A204.1 (cell line): ENCODE data around the gene EIF2S2.
"Not testable (repeated sequence)": the region's sequence is repeated elsewhere in the genome, so short reads cannot be mapped to it uniquely, and the experiment has no call there.

Source experiments
- FAIRE-seq: peaks from 2 replicates; lab custom pipeline; 2012; peaks lifted over from hg19 to GRCh38; lab: Jason Lieb, UNC

The EIF2S2 gene, protein sequence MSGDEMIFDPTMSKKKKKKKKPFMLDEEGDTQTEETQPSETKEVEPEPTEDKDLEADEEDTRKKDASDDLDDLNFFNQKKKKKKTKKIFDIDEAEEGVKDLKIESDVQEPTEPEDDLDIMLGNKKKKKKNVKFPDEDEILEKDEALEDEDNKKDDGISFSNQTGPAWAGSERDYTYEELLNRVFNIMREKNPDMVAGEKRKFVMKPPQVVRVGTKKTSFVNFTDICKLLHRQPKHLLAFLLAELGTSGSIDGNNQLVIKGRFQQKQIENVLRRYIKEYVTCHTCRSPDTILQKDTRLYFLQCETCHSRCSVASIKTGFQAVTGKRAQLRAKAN

DNA sequence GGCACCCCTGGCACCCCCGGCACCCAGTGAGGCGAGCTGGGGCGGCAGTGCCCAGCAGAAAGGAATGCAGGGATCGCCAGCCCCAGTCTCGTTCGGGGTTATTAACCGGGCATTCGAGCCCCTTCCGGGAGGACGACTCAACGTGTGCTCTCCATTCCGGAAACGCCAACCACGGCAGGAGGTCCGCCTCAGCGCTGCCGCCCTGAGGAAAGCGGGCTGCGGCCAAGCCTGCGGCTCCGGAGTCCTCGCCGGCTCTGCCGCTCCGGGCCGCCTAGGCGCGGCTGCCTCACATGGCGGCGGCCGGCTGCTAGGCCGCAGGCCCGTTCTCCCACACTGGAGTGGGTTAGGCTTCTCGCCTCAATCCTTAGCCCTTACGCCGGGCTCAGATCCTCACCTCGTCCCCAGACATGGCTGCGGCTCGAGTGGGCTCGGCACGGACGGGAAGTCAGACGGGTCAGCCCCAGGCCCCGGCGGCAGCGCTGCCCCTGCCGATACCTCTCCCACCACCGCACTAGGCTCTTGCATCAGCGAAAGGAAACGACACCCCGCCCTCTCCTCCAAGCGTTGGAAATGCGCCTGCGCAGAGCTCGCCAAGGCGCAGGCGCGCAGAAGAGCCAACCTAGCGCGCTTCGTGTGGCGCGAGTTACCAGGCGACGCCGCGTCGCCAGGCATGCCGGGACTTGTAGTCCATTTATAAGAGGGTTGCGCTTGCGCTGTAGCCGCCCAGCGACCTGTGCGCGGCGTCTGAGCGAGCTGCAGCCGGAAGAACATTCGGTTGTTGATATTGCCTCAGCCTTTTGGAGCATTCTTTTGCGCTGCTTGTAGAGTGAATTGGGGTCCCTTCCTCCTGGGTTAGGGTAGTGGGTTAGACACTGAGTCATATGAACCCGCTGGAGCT, at the start of gene EIF2S2:
Gene EIF2S2, minus strand, starts transcription at position 542 of the 898 bp plus-strand sequence. Its CDS starts 133 bp downstream, at position 409.
- peak; percentile 91 for FAIRE-seq

DNA sequence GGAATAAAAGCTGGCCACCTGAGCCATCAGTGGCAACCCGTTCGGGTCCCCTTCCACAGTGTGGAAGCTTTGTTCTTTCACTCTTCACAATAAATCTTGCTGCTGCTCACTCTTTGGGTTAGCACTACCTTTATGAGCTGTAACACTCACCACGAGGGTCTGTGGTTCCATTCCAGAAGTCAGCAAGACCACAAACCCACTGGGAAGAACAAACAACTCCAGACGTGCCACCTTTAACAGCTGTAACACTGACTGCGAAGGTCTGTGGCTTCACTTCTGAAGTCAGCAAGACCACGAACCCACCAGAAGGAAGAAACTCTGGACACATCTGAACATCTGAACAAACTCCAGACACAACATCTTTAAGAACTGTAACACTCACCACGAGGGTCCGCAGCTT, 45.7 kb upstream of the EIF2S2 start:
- FAIRE-seq, result not testable (repeated sequence)

DNA sequence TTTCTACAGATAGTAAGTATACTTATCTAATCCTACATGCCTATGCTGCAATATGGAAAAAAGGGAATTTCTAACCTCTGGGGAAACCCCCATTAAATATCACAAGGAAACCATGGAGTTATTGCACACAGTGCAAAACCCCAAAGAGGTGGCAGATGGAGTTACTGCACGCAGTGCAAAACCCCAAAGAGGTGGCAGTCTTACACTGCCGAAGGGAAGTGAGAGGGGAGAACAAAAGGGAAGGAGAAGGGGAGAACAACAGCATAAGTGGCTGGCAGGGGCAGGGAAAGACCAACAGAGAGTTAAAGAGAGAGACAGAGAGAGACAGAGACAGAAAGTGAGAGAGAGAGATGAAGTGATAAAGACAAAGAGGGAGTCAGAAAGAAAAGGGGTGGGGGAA, 43.8 kb upstream of the EIF2S2 start:
- no peak for FAIRE-seq

DNA sequence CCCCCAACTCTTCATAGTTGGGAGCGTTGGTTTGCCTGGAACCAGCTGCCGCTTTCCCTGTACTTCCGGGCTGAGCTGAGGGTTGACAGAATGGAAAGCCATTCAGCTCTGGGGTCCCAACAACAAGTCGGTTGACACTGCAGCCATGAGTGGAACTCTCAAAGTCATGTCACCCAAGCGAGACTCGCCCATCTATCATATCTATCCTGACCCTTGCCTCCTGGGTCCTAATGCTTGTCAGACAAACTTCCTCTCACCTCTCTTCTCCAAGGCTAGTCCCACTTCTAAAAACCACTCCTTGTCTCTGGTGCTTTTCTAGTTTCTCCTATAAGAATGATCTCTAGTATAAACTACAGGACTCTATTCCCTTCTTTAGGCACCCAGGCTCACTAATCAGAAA, 41.1 kb upstream of the EIF2S2 start:
- not testable (repeated sequence) for FAIRE-seq

DNA sequence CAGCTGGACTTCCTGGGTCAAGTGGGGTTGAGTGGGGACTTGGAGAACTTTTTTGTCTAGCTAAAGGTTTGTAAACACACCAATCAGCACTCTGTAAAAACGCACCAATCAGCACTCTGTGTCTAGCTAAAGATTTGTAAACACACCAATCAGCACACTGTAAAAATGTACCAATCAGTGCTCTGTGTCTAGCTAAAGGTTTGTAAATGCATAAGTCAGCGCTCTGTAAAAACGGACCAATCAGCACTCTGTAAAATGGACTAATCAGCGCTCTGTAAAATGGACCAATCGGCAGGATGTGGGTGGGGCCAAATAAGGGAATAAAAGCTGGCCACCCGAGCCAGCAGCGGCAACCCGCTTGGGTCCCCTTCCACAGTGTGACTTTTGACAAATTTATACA, 40.0 kb upstream of the EIF2S2 start:
- not testable (repeated sequence) for FAIRE-seq

DNA sequence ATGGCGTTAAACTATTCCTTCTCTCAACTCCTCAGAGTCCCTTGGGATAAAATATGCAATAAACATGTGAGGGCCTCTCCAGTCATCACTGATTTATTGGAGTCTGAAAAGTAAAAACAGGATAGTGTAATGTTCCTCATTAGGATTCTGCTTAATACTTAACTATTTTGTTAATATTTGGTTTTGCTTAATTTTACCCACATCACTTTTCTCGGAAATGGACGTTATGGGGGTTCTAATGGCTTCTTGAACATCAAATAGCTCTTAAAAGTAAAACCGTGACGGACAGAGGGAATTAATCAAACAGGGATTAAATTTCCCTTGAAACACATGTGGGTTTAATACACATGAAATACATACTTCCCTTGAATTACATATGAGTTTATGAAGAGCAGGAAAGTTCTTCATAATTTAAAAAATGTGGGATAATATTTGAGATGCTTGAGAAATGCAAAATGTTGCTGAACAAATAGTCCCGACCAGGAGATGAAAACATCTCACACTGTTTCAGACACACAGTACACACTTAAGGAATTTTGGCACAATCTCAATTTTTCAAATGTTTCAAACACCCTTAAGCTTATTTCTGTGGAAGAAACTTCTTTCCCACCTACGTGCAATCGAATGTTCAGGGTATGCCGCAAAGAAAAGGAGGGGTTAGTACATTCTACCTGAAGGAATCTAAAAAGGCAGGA, 38.4 kb upstream of the EIF2S2 start:
- FAIRE-seq, result no peak

DNA sequence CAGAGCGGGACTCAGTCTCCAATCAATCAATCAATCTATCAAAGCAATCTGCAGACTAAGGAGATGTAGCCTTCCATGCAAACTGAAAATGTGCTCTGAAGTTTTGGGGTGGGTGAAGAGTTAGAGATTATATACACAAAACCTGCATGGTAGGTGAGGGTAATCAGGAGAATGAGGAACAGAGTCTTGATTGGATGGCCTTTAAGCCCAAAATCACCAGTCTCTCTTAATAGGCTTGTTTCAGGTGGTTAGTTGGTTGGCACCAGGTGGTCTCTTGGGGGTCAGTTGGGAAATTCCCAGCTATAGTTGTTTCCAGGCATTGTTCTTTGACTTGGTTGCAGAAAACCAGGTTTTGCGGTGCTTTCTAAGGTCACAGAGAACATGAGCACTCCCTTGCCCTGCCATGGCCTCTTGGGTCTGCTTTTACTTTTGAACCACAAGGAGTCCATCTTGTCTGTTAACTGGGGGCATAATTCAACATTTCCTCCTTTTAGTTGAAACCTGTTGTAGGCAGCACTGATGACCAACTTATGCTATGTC, 33.3 kb upstream of the EIF2S2 start:
- no peak for FAIRE-seq

DNA sequence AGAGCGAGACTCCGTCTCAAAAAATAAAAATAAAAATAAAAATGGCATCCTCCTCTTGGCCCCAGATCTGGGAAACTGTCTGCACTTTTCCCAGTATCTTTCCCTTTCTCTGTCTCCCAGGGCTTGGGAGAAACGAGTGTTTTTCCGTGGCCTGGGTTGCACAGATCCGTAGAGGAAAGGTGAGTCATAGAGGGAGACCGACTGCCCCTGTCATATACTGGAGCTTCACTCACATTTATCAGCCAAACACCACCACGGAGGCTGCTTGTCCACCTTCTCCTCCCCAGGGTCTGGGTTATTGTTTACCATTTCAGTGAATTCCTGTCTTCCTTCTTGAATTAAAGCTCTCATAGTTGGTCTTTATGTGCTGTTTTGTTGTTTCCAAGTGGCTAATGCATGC, 31.9 kb upstream of the EIF2S2 start:
- FAIRE-seq, result no peak

DNA sequence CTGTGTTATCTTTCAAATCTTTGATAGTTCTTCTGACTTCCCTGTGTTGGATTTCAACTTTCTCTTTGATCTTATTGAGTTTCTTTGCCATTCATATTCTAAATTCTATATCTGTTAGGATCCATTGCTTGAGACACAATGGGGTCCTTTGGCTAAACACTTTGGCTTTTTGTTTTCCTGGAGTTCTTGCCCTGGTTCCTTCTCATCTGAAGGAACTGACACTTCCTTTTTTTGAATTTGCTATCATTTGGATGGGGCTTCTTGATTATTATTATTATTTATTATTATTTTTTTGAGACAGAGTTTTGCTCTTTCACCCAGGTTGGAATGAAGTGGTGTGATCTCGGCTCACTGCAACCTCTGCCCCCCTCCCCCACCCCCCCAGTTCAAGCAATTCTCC, 30.1 kb upstream of the EIF2S2 start:
- no peak for FAIRE-seq

DNA sequence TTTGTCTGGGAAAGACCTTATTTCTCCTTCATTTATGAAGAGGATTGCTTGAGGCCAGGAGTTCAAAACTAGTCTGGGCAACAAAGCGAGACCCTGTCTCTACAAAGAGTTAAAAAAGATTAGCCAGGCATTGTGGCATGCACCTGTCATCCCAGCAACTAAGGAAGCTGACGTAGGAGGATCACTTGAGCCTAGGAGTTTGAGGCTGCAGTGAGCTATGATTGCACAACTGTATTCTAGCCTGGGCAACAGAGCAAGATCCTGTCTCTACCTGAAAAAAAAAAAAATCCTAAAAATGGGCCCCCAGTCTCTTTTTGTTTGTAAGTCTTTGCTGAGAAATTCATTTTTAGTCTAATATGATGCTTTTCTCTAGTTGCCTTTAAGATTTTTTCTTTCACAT, 29.2 kb upstream of the EIF2S2 start:
- FAIRE-seq, result no peak

DNA sequence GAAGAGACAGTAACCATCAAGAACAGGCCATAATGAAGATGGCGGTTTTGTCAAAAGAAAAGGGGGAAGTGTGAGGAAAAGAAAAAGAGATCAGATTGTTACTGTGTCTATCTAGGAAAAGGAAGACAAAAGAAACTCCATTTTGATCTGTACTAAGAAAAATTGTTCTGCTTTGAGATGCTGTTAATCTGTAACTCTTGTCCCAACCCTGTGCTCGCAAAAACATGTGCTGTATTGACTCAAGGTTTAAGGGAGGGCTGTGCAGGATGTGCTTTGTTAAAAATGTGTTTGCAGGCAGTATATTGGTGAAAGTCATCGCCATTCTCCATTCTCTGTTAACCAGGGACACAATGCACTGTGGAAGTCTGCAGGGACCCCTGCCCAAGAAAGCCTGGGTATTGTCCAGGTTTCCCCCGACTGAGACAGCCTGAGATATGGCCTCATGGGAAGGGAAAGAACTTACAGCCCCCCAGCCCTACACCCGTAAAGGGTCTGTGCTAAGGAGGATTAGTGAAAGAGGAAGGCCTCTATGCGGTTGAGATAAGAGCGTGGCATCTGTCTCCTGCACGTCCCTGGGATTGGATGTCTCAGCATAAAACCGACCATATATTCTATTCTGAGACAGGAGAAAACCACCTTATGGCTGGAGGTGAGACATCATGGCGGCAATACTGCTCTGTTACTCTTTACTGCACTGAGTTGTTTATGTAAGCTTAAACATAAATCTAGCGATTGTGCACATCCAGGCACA, 23.7 kb upstream of the EIF2S2 start:
- not testable (repeated sequence) for FAIRE-seq

DNA sequence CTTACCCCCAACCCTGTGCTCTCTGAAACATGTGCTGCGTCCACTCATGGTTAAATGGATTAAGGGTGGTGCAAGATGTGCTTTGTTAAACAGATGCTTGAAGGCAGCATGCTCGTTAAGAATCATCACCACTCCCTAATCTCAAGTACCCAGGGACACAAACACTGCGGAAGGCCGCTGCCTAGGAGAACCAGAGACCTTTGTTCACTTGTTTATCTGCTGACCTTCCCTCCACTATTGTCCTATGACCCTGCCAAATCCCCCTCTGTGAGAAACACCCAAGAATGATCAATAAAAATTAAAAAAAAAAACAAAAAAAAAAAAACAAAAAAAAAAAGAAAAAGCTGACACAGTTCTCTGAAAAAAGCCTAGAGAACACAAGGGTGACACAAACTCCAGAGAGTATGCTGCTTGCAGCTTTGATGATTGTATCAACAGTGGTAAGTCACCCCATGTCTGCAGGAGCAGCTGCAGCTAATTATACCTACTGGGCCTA, 21.4 kb upstream of the EIF2S2 start:
- FAIRE-seq, result not testable (repeated sequence)

DNA sequence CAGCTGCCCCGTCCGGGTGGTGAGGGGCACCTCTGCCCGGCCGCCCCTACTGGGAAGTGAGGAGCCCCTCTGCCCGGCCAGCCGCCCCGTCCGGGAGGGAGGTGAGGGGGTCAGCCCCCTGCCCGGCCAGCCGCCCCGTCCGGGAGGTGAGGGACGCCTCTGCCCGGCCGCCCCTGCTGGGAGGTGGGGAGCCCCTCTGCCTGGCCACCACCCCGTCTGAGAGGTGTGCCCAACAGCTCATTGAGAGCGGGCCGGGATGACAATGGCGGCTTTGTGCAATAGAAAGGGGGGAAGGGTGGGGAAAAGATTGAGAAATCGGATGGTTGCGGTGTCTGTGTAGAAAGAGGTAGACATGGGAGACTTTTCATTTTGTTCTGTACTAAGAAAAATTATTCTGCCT, 20.9 kb upstream of the EIF2S2 start:
- not testable (repeated sequence) for FAIRE-seq

DNA sequence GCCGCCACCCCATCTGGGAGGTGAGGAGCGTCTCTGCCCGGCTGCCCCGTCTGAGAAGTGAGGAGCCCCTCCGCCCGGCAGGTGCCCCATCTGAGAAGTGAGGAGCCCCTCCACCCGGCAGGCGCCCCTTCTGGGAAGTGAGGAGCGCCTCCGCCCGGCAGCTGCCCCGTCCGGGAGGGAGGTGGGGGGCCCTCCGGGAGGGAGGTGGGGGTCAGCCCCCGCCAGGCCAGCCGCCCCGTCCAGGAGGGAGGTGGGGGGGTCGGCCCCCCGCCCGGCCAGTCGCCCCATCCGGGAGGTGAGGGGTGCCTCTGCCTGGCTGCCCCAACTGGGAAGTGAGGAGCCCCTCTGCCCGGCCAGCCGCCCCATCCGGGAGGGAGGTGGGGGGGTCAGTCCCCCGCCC, 20.4 kb upstream of the EIF2S2 start:
- FAIRE-seq, result not testable (repeated sequence)

DNA sequence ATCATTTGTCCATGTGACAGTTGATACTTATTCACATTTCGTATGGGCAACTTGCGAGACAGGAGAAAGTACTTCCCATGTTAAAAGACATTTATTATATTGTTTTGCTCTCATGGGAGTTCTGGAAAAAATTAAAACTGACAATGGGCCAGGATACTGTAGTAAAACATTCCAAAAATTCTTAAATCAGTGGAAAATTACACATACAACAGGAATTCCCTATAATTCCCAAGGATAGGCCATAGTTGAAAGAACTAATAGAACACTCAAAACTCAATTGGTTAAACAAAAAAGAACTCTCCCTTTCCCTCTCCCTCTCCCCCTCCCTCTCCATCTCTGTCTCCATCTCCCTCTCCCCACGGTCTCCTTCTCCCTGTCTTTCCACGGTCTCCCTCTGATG, 19.4 kb upstream of the EIF2S2 start:
- no peak for FAIRE-seq

DNA sequence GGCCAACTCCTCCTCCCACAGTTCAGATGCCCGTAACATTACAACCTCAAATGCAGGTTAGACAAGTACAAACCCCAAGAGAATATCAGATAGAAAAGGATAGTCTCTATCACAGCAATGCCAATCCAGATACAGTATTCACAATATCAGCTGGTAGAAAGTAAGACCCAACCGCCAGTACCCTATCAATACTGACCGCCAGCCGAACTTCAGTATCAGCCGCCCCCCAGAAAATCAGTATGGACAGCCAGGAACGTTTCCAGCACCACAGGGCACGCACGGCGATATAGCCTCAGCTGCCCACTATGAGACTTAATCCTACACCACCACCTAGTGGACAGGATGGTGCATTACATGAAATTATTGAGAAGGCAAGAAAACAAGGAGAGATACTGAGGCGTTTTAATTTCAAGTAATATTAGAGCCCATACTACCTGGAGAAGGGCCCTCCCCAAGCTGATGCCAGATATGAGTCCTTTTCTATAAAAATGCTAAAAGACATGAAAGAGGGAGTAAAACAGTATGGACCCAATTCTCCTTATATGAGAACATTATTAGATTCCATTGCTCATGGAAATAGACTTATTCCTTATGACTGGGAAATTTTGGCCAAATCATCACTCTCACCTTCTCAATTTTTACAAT, 17.6 kb upstream of the EIF2S2 start:
- peak; percentile 6 for FAIRE-seq

DNA sequence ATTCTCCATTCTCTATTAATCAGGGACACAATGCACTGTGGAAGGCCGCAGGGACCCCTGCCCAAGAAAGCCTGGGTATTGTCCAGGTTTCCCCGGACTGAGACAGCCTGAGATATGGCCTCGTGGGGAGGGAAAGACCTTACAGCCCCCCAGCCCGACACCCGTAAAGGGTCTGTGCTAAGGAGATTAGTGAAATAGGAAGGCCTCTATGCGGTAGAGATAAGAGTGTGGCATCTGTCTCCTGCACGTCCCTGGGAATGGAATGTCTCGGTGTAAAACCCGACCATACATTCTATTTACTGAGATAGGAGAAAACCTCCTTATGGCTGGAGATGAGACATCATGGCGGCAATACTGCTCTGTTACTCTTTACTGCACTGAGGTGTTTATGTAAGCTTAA, 15.7 kb upstream of the EIF2S2 start:
- FAIRE-seq, result no peak

DNA sequence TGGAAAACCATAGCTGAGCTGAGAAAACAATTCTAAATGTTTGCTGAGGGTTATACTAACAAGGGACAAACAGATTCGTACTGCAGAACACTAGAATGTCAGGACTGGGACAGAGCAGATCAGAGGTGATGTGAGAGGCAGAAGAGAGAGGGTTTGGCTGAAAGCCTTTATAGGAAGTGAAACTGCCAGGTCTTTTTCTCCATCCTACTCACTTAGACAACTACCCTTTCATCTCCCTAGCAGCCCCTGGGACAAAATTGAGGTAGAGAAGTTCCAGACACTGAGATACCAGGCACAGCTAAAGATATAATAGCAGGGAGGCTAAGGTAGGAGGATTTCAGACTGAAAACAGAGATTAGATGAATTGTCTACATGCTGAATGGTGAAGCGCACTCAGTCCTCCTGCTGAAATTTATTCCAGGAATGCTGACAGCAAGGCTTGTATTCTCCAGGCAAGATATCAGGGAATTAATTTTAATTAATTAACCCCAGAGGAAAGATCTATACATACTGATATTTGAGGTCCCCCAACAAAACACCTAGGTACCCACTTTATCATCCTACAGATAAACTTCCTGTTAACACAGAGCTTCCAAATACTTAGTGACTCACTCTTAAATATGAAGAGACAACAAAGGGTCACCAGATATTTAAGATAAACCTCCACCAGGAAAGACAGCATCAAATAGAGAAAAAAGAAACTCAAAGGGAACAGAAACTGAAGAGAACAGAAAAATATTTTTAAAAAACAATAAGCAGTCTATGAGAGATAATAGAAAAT, 12.6 kb upstream of the EIF2S2 start:
- no peak for FAIRE-seq

DNA sequence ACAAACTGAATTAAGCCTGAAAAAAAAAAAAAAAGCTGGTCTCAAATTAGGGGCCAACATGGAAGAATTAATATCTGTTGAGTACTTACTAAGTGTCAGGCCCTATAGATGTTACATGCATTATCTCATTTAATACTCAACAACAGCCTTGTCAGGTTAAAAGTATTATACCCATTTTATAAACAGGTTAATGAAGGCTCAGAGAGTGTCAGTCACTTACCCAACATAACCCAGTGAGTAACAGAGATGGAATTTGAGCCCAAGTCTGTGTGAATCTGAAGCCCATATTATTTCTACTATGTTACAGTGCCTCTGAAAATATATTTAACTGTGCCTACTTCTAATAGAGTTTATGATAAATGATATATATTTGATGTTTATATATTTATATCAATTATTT, 11.3 kb upstream of the EIF2S2 start:
- no peak for FAIRE-seq

DNA sequence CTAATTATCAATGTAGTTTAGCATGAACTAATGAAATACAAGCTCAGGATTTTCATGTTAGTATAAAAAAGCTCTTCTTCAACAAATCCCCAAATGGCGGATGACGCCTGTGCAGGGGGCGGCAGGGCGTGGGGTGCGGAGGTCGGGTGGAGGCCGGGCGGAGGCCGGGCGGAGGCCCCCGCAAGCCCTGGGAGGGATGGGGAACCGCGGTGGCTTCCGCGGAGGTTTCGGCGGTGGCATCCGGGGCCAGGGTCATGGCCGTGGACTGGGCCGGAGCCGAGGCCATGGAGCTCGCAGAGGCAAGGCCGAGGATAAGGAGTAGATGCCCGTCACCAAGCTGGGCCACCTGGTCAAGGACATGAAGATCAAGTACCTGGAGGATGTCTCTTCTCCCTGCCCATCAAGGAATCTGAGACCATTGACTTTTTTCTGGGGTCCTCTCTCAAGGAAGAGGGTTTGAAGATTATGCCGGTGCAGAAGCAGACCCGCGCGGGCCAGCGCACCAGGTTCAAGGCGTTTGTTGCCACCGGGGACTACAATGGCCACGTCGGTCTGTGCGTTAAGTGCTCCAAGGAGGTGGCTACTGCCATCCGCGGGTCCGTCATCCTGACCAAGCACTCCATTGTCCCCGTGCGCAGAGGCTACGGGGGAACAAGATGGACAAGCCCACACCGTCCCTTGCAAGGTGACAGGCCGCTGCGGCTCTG, 10.4 kb upstream of the EIF2S2 start:
- FAIRE-seq, result no peak
